Spleen (tissue), 11 donors: ENCODE measurements around the gene HOXD10. TPM values are rescaled to one million over a fixed set of nuclear protein-coding genes. Genes with fewer than 3 reads are reported as not detected.

Experiments used
- DNase-seq: peaks from one replicate; pipeline ENCODE4 v3.0.0-alpha.2; 2020
- H3K27ac ChIP-seq, 8 donors: fragments of 200-600 bp; sonication (generic) in 7 of 8; 1 replicate in 4 of 8; 2 replicates in 4 of 8; pipeline versions ENCODE4 v1.5.0 to v1.8.0; 2016 to 2021; ENCODE audit warnings: inconsistent platforms in 4 of 8, mild to moderate bottlenecking in 4 of 8, moderate library complexity in 1 of 8
- H3K27me3 ChIP-seq, 7 donors: fragments of 200-600 bp; sonication (generic) in 6 of 7; replicated peaks in 1 of 7; 1 replicate in 4 of 7; 2 replicates in 3 of 7; pipeline versions ENCODE4 v1.5.0 to v1.8.0; 2016 to 2021; ENCODE audit warnings: inconsistent platforms in 3 of 7, mild to moderate bottlenecking in 1 of 7
- H3K36me3 ChIP-seq, 6 donors: fragments of 200-600 bp; sonication (generic) in 5 of 6; 1 replicate in 4 of 6; 2 replicates in 2 of 6; pipeline versions ENCODE4 v1.5.0 to v1.8.0; 2016 to 2021; ENCODE audit warnings: inconsistent platforms in 2 of 6
- H3K4me1 ChIP-seq, 6 donors: fragments of 200-600 bp; sonication (generic) in 5 of 6; 1 replicate in 3 of 6; 2 replicates in 3 of 6; pipeline versions ENCODE4 v1.5.0 to v1.8.0; 2016 to 2021; ENCODE audit warnings: inconsistent platforms in 3 of 6
- H3K4me3 ChIP-seq, 8 donors: fragments of 200-600 bp; sonication (generic) in 7 of 8; 1 replicate in 4 of 8; 2 replicates in 4 of 8; pipeline versions ENCODE4 v1.5.0 to v1.8.0; 2016 to 2021; ENCODE audit warnings: inconsistent platforms in 4 of 8, mild to moderate bottlenecking in 4 of 8, moderate library complexity in 2 of 8
- H3K9me3 ChIP-seq, 8 donors: fragments of 200-600 bp; sonication (generic) in 7 of 8; 1 replicate in 4 of 8; 2 replicates in 4 of 8; pipeline versions ENCODE4 v1.5.0 to v1.8.0; 2016 to 2021; ENCODE audit warnings: inconsistent platforms in 4 of 8
- POLR2A ChIP-seq, 3 donors: fragments of 450-650 bp; IDR thresholded peaks; one replicate each; pipeline ENCODE4 v1.5.1; 2017; ENCODE audit warnings: antibody characterized with exemption in 3 of 3, mild to moderate bottlenecking in 1 of 3
- POLR2AphosphoS5 ChIP-seq, 3 donors: sonication (generic); formaldehyde crosslinking; IDR thresholded peaks; one replicate each; pipeline ENCODE4 v1.5.1; 2017; ENCODE audit warnings: antibody characterized with exemption in 3 of 3
- WGBS, 5 donors: extraction: QIAGEN DNeasy Blood & Tissue Kit in 3 of 5; methylation state at CpG; one replicate each; pipeline versions ENCODE4 v1.1.5 to v1.1.7; 2013 to 2018; 5-methylcytosine and 5-hydroxymethylcytosine counted together
- intact Hi-C: fragments of 100-400 bp; cut with DNase I; formaldehyde crosslinking; loops from one replicate; pipeline ENCODE4 v1.15.0; 2023; ENCODE audit warnings: low total_unique reads
- polyA plus RNA-seq, 3 donors: library from polyadenylated mRNA; stranded (reverse); fragments of 200-250 nt; gene quantifications; one replicate each; pipeline ENCODE4 v1.2.1, GENCODE V29; 2013
- total RNA-seq, 7 donors: library from RNA; depleted of rRNA in 3 of 7; stranded (reverse); fragments of >200 nt in 3 of 7; fragmentation: NEBNext Ultra II Directional in 4 of 7; extraction: Animal tissue kit (Norgen Biotek cat#: 25700) in 4 of 7; gene quantifications; one replicate each; pipeline versions ENCODE4 v1.1.0 to v1.2.1, GENCODE V29; 2016 to 2021
- TF ChIP-seq, protein P1 (sequence below), 11 experiments: fragments of 200-600 bp in 7 of 11; fragments of 450-650 bp in 4 of 11; sonication (generic) in 4 of 11; IDR thresholded peaks in 8 of 11; conservative IDR thresholded peaks in 3 of 11; 1 replicate in 7 of 11; 2 replicates in 4 of 11; pipeline versions ENCODE4 v1.4.0 to v1.8.0; 2016 to 2021; ENCODE audit warnings: antibody characterized with exemption in 11 of 11, inconsistent platforms in 4 of 11, mild to moderate bottlenecking in 1 of 11
- donor health status: healthy with polysubstance abuse.
- donor health status: DM: no; HTN: no; CAD: no; lungs with moderate emphysema.
- donor health status: DM: no; HTN: no; CAD: no.
- donor health status: Bipolar disorder and iron deficiency.
- donor health status: healthy.
- donor health status: DM: no; HTN: no; CAD: no.
- donor health status: DM: yes; HTN: yes; CAD: no.

The HOXD10 gene
- total and polyA plus RNA-seq, 10 donors = 0.06 TPM; not detected in 9

- Histone ChIP-seq H3K36me3 (no peaks in the 10 kb centered on the region), H3K27ac (no peak overlapping the region), H3K4me3 (no peak overlapping the region), H3K9me3 (no peaks in the 10 kb centered on the region), H3K27me3 (peaks cover 0 to 100% (median 64%) of the 10 kb centered on the region in 7 donors), H3K4me1 (peaks cover 0 to 25% (median 7%) of the 10 kb centered on the region in 6 donors)
- TF ChIP-seq POLR2AphosphoS5 (IDR thresholded peaks at IDR 0.05) (no peak), POLR2A (IDR thresholded peaks at IDR 0.05) (no peak)
- TF ChIP-seq, protein P1, sequence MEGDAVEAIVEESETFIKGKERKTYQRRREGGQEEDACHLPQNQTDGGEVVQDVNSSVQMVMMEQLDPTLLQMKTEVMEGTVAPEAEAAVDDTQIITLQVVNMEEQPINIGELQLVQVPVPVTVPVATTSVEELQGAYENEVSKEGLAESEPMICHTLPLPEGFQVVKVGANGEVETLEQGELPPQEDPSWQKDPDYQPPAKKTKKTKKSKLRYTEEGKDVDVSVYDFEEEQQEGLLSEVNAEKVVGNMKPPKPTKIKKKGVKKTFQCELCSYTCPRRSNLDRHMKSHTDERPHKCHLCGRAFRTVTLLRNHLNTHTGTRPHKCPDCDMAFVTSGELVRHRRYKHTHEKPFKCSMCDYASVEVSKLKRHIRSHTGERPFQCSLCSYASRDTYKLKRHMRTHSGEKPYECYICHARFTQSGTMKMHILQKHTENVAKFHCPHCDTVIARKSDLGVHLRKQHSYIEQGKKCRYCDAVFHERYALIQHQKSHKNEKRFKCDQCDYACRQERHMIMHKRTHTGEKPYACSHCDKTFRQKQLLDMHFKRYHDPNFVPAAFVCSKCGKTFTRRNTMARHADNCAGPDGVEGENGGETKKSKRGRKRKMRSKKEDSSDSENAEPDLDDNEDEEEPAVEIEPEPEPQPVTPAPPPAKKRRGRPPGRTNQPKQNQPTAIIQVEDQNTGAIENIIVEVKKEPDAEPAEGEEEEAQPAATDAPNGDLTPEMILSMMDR (IDR thresholded peaks at IDR 0.05 in 8 of 11, conservative IDR thresholded peaks at IDR 0.05 in 3 of 11) = no peak
- 41 to 57% (median 49%) methylated on average over 11 of the region's 11 CpGs for WGBS, 5 donors
- no peak for DNase-seq
- intact Hi-C loops = no loop called here
These were observed 32.3 kb downstream of the HOXD10 start for GRCh38 chr2:176148751-176149421.

- Histone ChIP-seq H3K4me1 (peaks cover 0 to 25% (median 7%) of the 10 kb centered on the region in 6 donors), H3K36me3 (no peaks in the 10 kb centered on the region), H3K27ac (no peak overlapping the region), H3K27me3 (peaks cover 0 to 100% (median 70%) of the 10 kb centered on the region in 7 donors), H3K4me3 (no peak overlapping the region), H3K9me3 (no peaks in the 10 kb centered on the region)
- intact Hi-C loops = no loop called here
- TF ChIP-seq POLR2A (IDR thresholded peaks at IDR 0.05) = no peak
- TF ChIP-seq, protein P1 (IDR thresholded peaks at IDR 0.05 in 8 of 11, conservative IDR thresholded peaks at IDR 0.05 in 3 of 11) = no peak
- no peak for TF ChIP-seq POLR2AphosphoS5 (IDR thresholded peaks at IDR 0.05)
- 30 to 43% (median 33%) methylated on average over 20 to 22 of the region's 22 CpGs for WGBS, 5 donors
- DNase-seq = no peak
These were observed 32.9 kb downstream of the HOXD10 start for GRCh38 chr2:176149481-176149938.

DNA sequence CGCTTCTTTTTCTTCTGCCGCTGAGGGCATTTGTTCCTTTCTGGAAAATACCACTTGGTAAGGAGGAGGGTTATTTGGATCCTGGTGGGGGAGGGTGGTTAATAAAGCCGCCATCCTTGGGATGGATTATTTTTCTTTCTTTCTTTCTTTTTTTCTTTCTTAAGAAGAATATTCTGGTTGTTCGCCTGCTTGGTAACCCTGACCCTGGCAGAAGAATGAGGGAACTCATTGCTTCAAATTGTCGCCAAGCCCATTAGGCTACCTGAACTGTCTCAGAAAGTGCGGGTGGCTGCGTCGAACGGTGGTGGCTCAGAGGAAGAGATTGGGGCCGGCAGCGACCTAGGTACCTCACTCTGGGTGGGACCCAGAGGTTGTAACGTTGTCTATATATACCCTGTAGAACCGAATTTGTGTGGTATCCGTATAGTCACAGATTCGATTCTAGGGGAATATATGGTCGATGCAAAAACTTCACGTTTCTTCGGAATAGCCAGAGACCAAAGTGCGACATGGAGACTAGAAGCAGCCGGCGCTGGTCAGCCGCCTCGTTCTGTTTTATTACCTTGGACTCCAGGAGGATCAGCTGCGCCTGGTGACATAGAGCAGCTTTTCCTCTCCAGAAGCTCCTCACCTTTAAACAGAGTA is 33.5 kb downstream of the HOXD10 start:
- Histone ChIP-seq H3K27ac (no peak overlapping the region), H3K27me3 (peaks cover 0 to 100% (median 74%) of the 10 kb centered on the region in 7 donors), H3K9me3 (no peaks in the 10 kb centered on the region), H3K4me3 (no peak overlapping the region), H3K4me1 (peaks cover 0 to 25% (median 7%) of the 10 kb centered on the region in 6 donors), H3K36me3 (no peaks in the 10 kb centered on the region)
- no peak for DNase-seq
- TF ChIP-seq, protein P1 (IDR thresholded peaks at IDR 0.05 in 8 of 11, conservative IDR thresholded peaks at IDR 0.05 in 3 of 11) = no peak
- TF ChIP-seq POLR2A (IDR thresholded peaks at IDR 0.05) (no peak), POLR2AphosphoS5 (IDR thresholded peaks at IDR 0.05) (no peak)
- intact Hi-C loops = no loop called here
- 31 to 42% (median 33%) methylated on average over 24 of the region's 24 CpGs for WGBS, 5 donors
